Measurements from ENCODE around the gene MCF2L2. TPM values are rescaled to one million over a fixed set of nuclear protein-coding genes. Genes with fewer than 3 reads are reported as not detected.
"Not testable (repeated sequence)": the region's sequence is repeated elsewhere in the genome, so short reads cannot be mapped to it uniquely, and the experiment has no call there.

The MCF2L2 gene
- total RNA-seq, 1 donor from 2014 or later, result 0.16 TPM

DNA sequence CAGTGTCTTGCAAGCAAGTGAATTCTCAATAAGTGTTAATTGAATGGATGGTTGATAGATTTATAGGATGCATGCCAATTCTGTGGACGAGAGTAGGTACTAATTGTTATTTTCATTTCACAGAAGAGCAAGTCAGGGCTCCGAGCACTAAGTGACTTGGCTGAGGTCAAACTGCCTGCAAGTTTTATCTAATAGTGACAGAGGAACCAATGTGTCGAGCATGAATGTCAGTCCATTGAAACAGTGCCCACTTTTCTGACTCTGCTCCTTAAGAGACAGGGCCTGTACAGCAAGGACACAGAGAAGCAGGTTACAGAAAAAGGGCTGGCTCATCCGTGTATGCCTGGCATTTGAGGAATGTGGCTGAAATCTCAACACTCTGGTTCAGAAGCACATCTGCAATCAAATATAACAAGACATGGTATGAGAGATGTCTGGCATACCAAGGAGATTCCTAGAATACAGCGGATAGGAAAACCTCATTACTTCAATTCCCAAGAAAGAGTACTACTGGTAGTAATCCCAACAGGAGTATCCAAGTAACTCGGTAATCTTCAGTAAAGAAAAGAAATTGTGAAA, 181.3 kb downstream of the MCF2L2 start:
- no peak for DNase-seq (ENCODE audit: low spot score)

DNA sequence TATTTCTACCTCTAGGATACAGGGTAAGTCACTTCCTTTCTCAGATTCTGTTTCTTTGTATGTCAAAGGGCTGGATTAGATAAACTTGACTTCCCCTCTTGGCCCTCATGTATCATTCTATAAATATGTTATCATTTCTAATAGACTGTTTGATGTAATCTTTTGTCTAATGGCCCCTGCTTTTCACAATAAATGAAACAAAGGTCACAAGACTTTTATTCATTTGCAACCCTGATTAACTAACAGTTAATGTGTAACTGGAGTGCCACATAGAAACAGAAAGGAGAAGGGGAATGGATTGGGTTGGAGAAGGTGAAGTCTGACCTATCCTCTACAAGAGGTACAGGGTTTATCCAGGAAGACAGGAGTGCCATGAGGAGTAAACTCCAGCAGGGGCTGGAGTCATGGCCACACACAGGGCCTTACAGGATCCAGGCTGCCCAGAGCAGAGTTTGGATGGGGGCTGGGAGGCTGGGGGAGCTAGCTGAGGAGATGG, 183.4 kb downstream of the MCF2L2 start:
- no peak for DNase-seq (ENCODE audit: low spot score)

DNA sequence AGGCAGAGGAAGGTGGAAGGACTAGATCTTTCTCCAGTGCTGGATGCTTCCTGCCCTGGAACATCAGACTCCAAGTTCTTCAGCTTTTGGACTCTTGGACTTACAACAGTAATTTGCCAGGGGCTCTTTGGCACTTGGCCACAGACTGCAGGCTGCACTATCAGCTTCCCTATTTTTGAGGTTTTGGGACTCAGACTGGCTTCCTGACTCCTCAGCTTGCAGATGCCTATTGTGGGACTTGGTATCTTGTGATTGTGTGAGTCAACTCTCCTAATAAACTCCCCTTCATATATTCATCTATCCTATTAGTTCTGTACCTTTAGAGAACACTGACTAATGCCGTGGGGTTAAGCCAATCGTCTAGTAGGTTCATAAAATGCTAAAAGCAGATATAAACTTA, 184.2 kb downstream of the MCF2L2 start:
- no peak for DNase-seq (ENCODE audit: low spot score)

DNA sequence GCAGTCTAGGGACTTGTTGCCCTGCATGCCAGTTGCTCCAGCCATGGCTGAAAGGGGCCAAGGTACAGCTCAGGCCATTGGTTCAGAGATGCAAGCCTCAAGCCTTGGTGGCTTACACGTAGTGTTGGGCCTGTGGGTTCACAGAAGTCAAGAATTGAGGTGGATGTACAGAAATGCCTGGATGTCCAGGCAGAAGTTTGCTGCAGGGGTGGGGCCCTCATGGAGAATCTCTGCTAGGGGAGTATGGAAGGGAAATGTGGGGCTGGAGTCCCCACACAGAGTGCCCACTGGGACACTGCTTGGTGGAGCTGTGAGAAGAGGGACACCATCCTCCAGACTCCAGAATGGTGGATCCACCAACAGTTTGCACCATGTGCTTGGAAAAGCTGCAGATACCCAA, 186.0 kb downstream of the MCF2L2 start:
- DNase-seq (ENCODE audit: low spot score), result no peak

DNA sequence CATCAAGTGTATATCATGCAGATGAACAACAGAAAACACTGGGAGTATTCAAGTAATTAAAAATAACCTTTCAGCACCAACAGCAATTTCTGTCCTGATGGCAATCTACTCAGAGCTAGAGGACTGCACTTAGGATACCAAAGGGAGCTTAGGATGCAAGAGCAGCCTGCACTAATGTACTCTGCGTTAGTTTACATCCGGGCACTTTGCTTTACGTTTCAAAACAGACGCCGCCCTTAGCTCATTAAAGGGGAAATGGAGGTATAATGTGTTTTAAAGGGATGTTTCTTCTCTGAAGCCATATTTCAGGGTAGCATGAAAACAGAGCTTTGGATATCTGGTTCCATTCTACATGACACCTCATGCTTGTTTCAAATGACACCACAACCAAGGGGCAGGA, 189.4 kb downstream of the MCF2L2 start:
- no peak for DNase-seq (ENCODE audit: low spot score)

DNA sequence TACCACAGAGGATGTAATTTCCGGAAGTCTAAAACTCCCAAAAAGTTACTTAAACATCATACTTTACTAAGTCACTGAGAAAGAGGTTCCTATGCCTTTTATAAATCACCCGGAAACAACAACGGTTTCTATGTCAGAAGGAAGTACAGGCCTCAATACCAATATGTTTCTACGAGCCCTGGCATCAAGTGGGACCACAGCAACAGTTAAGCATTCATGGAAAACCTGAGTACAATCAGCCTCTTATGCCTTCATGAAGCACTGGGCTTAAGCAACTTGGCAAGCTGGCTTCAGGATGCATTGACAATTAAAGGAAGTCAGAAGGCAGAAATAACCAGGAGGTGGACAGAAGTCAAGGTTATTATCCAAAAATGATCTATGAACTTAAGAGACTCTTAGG, 194.5 kb downstream of the MCF2L2 start:
- DNase-seq (ENCODE audit: low spot score), result no peak

DNA sequence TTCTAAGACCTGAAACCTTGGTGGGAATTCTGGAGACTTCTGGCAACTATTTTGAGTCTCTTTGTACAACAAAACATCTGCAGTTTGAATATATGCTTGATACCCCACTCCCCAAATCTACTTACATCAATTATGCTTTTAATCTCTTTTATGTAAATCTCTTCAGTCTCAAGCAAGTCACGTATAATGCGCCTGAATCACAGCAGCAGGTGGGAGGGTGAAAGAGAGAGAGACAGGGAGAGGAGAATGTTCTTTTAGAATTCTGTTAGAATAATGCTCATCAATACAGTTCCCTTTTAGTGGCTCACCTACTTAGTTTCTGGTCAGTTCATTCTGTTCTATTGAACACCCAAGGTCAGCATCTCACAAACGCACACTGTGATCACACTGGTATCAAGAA, 197.6 kb downstream of the MCF2L2 start:
- no peak for DNase-seq (ENCODE audit: low spot score)

DNA sequence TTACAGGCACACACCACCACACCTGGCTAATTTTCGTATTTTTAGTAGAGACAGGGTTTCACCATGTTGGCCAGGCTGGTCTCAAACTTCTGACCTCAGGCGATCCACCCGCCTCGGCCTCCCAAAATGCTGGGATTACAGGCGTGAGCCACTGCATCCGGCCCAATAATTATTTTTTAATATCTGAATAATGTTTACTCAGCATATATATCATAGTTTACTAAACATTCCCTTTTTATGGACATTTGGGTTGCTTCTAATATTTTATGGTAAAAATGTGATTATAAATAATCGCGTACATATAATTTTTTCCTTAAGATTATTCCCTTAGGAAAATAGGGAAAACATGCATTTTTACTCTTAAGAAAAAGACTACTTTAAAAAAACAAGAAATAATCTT, 198.2 kb downstream of the MCF2L2 start:
- DNase-seq (ENCODE audit: low spot score), result not testable (repeated sequence)

DNA sequence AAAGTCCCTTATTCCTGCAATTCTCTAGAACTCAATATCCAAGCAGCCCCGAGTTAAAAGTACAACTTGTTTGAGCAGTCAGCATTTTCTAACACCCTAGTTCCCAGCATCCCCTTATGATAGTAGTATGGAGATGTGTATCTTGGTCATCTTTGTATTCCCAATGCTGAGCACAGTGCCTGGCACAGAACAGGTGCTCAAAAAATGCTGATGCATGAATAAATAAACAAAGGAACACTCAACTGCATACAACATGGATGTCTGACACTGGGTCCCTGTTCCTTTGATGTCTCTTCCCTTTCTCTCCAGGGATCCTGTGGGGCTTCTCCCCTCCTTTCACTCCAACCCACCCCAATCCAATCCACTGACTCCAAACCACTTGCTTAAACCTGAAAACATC, 199.2 kb downstream of the MCF2L2 start:
- DNase-seq (ENCODE audit: low spot score), result no peak

DNA sequence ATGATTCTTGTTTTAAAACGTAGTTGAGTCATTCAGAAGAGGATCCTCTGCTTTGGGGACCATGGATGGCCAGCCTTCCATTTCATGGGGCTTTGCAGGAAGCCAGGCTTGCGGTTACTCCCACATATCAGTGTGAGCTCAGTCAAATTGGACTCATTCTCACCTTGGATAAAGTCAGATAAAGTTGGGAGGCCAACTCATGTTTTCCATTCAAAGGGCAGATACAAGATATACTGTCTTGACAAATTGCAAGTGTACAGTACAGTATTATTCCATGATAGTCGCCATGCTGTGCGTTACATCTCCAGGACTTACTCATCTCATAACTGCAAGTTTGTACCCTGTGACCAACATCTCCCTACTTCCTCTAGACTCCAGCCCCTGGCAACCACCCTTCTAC, 200.8 kb downstream of the MCF2L2 start:
- no peak for DNase-seq (ENCODE audit: low spot score)

DNA sequence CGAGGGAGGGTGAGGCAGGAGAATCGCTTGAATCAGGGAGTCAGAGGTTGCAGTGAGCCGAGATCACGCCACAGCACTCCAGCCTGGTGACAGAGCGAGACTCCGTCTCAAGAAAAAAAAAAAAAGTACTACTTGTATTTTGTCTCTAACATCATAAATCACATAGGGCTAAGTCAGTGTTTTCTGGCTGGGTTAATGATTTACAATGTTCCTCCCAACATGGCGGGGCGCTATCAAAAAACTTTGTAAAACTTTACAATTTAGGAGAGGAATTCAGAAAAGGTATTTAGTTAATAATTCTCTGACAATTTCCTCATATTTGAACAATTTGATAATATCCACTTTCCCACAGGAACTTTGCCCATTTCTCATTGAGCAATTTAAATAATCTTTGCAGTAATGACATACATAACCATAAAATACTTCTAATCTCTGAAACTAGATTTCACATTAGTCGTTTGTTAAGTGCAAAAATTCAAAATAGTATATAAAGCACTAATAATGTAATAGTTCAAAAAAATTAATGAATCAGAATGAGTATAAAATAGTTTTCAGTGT, 202.0 kb downstream of the MCF2L2 start:
- DNase-seq (ENCODE audit: low spot score), result no peak

DNA sequence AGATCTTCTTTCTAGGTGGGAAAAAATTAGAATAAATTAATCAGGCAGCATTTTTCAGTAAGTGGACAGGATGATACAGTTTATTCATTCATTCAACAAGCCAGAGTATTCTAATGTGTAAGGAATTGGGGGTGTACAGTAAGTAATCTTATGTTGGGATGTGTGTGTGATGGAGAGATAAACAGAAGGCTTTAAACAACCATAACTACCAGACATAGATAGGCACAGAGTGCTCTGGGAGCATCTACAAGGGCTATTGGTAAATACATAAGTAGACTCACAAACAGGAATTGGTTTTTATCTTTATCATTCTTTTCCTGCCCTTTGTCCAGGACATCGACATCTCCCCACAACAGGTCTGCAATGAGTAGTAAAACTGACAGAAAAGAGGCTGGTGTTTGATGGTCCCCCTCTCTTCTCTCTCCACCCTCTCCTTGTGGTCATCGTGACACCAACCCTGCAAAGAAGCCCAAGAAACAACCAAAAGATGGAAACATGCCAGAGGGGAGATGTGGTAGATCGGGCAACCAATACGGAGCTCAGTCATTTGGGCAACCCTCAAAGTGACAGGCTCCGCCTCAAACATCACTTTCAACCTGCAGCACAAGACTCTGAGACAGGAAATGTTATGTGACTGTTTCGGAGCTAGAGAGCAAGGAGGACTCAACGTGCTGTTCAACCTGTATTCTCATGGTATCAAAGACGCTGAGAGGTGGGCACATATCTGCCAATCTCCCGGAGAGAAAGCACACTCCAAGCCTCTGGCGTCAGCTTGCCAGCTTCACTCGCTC, 204.0 kb downstream of the MCF2L2 start:
- DNase-seq (ENCODE audit: low spot score), result no peak

DNA sequence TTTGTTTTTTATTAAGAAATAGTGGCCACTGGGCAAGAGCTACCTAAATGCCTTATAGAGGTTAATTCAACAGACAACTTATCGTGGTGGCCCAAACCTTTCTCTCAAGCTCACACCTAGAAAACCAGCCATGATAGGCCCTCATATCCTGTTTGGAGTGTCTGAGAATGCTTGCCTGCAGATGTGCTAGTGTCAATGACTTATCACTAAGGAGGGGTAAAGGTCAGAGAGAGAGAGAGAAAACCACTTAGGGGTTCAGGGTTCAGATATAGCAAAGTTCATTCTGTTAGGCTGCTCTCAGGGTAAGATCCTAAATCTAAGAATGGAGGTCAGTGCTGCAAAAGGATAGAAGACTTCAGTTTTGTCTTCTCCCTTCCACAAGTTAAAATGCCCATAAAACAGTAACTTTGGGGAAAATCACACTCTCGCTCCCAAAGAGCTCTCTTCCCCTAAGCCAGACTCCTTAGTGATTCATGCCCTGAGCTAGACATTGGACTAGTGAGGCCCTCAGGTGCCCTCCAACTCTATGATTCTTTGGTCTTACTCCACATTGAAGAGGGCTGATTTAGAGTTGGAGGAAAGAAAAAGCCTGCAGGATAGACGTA, 205.7 kb downstream of the MCF2L2 start:
- no peak for DNase-seq (ENCODE audit: low spot score)

DNA sequence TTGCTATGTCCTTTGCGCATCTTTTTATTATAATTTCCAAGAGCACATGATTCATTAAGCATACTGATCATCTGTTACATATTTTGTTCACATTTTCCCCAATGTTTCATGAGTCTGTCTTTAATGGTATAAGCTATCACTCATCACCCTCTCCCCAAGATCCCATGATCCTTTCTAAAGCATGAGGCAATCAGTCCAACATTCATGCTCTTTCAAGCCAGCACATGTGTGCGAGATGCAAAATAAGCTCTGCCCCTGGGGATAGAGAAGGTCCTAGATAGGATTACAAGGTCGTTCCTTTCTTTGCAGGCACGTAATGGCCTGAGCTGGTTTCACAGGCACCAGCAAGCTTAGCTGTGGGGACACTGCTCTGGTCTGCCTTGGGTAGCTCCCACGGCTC, 207.6 kb downstream of the MCF2L2 start:
- DNase-seq (ENCODE audit: low spot score), result no peak

DNA sequence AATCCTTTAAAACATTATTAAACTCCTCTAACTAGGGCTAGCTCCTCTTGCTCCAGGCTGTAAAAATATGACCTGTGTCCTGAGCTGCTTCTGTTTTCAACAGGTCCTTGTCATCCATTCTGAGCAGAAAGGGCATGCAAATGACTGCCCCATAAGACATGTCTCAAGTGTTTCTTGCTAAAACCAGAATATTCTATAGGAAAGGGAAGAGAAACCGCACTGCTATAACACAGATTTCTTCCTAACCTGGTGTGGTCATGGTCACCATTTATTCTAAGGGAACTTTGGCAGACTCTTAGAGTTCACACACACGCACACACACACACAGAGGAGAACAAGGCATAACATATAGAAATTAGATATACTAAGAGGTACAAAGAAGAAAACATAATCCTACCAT, 209.6 kb downstream of the MCF2L2 start:
- no peak for DNase-seq (ENCODE audit: low spot score)

DNA sequence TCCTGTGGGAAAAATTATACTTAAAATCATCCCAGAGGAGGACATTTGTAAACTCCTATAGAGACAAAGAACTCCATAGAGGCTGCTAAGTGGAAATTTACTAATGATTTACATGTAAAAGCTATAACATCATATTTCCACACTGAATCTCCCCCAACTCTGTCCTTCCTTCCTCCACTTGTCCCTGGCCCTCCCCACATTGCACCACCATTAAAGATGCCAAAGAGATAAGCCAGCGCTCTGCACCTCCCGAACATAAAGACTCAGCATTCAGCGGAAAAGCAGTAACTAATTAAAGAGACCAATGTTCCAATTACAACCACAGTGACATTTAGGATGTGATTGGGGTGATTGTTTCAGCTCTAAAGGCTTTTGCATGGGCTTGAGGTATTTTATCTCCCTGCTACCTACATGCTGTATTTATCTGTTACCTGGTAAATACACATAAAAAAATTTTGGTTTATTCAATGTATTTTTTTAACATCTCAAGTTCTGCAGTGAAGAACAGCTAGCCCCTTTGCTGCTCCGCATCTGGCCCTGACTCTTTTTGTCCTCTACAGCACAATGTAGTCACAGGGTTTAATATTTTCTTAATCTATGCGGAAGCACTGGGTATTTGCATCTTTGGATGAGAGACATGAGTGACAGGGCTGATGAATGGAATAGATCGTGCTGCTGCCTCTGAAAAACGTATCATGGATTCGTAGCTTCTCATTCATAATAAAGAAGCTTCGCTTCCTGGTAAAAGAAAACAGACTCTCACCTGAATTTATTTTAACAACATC, 210.7 kb downstream of the MCF2L2 start:
- DNase-seq (ENCODE audit: low spot score), result no peak

DNA sequence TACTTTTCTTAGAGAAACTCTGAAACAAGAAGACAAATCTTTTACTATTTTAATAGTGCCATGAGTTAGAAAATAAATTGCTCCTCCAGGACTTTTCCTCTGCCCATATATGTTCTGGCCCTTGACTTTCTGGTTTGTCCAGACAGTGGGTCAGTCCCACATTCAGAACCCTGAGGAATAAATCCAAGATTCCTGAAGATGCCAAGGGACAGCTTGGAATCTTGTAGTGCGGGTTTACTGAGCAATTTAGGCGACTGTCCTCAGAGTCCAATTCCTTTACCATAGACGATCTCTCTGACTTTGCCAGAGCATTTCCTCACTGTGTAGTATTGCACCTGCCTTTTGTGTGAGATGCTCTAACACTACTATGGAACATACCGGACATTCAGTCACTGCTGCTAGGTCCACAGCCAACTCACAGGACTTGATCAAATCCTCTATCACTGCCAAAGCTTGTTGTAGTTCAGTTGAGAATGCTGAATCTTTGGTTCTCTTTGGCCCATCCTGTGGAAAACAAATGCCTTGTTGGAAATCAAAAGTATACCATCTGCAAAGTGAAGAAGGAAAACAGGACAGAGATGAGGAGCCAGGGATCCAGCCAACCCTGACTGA, 212.7 kb downstream of the MCF2L2 start:
- DNase-seq (ENCODE audit: low spot score), result no peak

DNA sequence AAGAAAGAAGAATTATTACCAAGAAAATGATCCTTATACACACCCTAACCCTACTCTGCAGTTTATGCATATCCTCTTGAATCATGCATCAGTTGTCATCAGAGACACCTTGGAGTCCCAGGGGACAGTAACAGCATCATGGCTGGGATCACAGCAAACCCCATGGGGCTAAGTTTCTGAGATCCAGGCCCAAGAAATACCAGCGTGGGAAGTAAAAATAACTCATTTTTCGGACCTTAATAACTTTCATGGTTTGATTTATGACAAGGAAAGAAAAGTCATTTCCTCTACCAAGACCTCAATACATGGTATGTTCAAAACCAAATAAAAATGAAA, 214.2 kb downstream of the MCF2L2 start:
- no peak for DNase-seq (ENCODE audit: low spot score)

DNA sequence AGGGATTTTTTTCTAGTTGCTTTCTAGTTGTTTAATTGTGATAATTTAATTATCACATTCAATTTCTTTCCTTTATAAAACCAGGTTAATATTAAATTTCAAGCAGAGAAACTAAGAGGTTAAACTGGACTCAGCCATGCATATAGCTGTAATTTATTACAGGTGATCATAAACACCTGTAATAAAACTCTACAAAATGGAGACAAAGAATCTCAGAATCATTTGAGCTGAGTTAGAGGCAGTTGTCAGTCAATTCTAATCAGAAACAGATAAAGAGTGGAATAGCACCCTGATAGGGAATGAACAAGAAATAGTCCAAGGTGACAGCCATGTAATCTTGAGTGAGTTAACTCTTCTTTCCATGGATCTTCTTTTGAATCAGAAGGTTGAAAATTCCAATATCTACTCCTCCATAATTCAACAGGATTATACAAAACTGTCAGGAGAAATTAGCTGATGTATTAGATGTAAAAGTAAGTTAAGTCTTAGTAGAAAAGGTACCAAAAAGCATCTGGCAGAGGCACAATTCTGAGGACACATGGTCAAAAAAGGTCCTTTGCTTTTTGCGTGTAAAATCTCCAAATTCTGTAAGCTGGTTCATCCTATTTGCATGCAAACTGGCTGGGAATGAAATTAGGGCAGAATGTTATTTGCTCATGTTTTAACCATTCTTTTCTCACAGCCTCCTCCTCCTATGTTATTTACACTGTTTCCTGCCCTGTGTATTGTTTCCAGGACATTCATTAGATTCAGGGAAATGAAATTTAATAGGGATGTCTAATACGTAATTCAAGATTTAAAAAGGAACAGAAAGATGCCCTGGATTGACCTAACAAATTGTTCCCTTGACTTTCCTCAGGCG, 214.8 kb downstream of the MCF2L2 start:
- no peak for DNase-seq (ENCODE audit: low spot score)

DNA sequence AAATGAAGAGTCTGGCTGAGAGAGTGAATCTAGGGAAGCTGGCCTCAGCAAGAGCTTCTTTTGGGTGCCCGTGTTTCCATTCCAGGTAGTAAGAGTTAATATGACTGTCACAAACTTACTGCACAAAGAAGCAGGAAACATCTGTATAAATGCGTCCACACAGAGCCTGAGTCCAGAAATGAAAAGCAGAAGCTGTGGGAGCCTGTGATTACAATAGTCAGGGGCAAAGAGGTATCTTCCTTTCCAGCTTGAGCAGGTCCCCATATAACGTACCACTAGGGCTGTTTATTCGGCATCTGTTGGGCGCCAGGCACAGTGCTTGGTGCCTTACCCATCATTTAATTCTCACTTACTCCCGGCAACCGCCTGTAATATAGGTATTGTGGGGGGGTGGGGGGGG, 215.9 kb downstream of the MCF2L2 start:
- DNase-seq (ENCODE audit: low spot score), result no peak
